HCT116 (cell line): ENCODE data around the gene FRAS1.

Experiments used
- CBX3 ChIP-seq: IDR thresholded peaks from 2 replicates; pipeline ENCODE4 v1.6.1; 2012; ENCODE audit warnings: low read depth
- CEBPB ChIP-seq: IDR thresholded peaks from 2 replicates; pipeline ENCODE4 v1.6.1; 2012; ENCODE audit warnings: low read depth
- EZH2 ChIP-seq: fragments of 200-600 bp; sonication (generic); IDR thresholded peaks from 2 replicates; pipeline ENCODE4 v1.6.1; 2017; ENCODE audit warnings: antibody characterized with exemption, mixed run types
- EZH2phosphoT487 ChIP-seq: fragments of 200-600 bp; IDR thresholded peaks from 2 replicates; pipeline ENCODE4 v1.6.1; 2018; ENCODE audit warnings: antibody characterized with exemption, borderline replicate concordance
- JUND ChIP-seq: IDR thresholded peaks from 2 replicates; pipeline ENCODE4 v1.6.1; 2012
- POLR2A ChIP-seq: IDR thresholded peaks from 2 replicates; pipeline ENCODE4 v1.7.0; 2011; ENCODE audit warnings: borderline replicate concordance; ENCODE audit not compliant: insufficient read depth, insufficient read length; ENCODE audit errors: extremely low read depth
- POLR2AphosphoS5 ChIP-seq: IDR thresholded peaks from 2 replicates; pipeline ENCODE4 v1.6.1; 2011; ENCODE audit warnings: mild to moderate bottlenecking, low read depth, low read length, moderate library complexity
- SP1 ChIP-seq: IDR thresholded peaks from 2 replicates; pipeline ENCODE4 v1.6.1; 2012; ENCODE audit warnings: low read depth
- YY1 ChIP-seq: IDR thresholded peaks from 2 replicates; pipeline ENCODE4 v1.6.1; 2011; ENCODE audit warnings: low read length, low read depth, moderate library complexity, mild to moderate bottlenecking; ENCODE audit not compliant: insufficient replicate concordance; ENCODE audit errors: extremely low read depth
- ZFX ChIP-seq: fragments of 450-650 bp; IDR thresholded peaks from 2 replicates; pipeline ENCODE4 v1.6.1; 2017
- ZNF274 ChIP-seq: fragments of 200-500 bp; sonication (Bioruptor generic); IDR thresholded peaks from 2 replicates; pipeline ENCODE4 v1.6.1; 2014; ENCODE audit warnings: mild to moderate bottlenecking, low read depth, low read length, inconsistent platforms
- TF ChIP-seq, protein P1 (sequence below), 3 experiments: fragments of 200-600 bp in 1 of 3; sonication (generic) in 1 of 3; IDR thresholded peaks in 2 of 3; conservative IDR thresholded peaks in 1 of 3; 2 replicates each; pipeline ENCODE4 v1.5.1; 2012 to 2017; ENCODE audit warnings: low read depth in 2 of 3, low read length in 2 of 3, antibody characterized with exemption in 1 of 3, borderline replicate concordance in 1 of 3, control low read depth in 1 of 3, mild to moderate bottlenecking in 1 of 3, mixed read lengths in 1 of 3, mixed run types in 1 of 3, moderate library complexity in 1 of 3; ENCODE audit not compliant: insufficient read depth in 1 of 3

DNA sequence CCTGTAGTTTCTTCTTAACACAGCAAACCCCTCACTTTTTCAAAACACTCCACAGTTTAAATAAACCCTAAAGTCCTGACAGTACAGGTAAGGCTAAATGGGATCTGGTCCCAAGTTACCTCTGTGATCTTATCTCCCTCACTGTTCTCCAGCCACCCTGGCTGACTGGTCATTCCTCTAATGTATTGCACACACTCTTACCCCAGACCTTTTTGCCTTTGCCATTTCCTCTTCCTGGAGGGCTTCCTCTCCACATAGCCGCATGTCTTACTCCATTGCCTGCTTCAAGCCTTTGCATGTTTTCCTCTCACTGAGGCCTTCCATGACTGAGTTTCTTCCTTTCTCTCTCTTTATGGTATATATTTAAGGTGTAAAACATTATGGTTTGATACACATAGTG is 474.9 kb downstream of the FRAS1 start:
- TF ChIP-seq EZH2phosphoT487 (no peak), EZH2 (no peak), POLR2A (no peak), ZNF274 (no peak), POLR2AphosphoS5 (no peak), ZFX (no peak), JUND (no peak), CEBPB (no peak), CBX3 (no peak), SP1 (no peak), YY1 (no peak)
- TF ChIP-seq, protein P1, sequence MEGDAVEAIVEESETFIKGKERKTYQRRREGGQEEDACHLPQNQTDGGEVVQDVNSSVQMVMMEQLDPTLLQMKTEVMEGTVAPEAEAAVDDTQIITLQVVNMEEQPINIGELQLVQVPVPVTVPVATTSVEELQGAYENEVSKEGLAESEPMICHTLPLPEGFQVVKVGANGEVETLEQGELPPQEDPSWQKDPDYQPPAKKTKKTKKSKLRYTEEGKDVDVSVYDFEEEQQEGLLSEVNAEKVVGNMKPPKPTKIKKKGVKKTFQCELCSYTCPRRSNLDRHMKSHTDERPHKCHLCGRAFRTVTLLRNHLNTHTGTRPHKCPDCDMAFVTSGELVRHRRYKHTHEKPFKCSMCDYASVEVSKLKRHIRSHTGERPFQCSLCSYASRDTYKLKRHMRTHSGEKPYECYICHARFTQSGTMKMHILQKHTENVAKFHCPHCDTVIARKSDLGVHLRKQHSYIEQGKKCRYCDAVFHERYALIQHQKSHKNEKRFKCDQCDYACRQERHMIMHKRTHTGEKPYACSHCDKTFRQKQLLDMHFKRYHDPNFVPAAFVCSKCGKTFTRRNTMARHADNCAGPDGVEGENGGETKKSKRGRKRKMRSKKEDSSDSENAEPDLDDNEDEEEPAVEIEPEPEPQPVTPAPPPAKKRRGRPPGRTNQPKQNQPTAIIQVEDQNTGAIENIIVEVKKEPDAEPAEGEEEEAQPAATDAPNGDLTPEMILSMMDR (IDR thresholded peaks at IDR 0.05 in 2 of 3, conservative IDR thresholded peaks at IDR 0.05 in 1 of 3; ENCODE audit: borderline replicate concordance in 1 of 3, insufficient read depth in 1 of 3, low read depth in 2 of 3, low read length in 2 of 3): no peak
